ENCODE data around the gene ZNF474.

The ZNF474 gene

GRCh38 chr5:122120957-122121356, 8.4 kb upstream of the ZNF474 start:
- H3K9me3 ChIP-seq (ENCODE audit: control insufficient read depth, low read depth, low read length): no peaks in the 10 kb centered on the region
- peaks cover 12% of the 10 kb centered on the region for H3K4me1 ChIP-seq (ENCODE audit: control insufficient read depth, low read depth, low read length)
- no peak overlapping the region for H3K9ac ChIP-seq (ENCODE audit: low read length)
- H3K4me3 ChIP-seq (ENCODE audit: low read length): no peak overlapping the region
- H3K36me3 ChIP-seq (ENCODE audit: control insufficient read depth, low read depth, low read length): no peaks in the 10 kb centered on the region
- no peak overlapping the region for H3K27ac ChIP-seq (ENCODE audit: low read length)
- H3K27me3 ChIP-seq (ENCODE audit: control insufficient read depth, insufficient read depth, low read length): no peaks in the 10 kb centered on the region

- Histone ChIP-seq H3K36me3 (ENCODE audit: control insufficient read depth, low read depth, low read length) (no peaks in the 10 kb centered on the region), H3K4me3 (ENCODE audit: low read length) (no peak overlapping the region), H3K9me3 (ENCODE audit: control insufficient read depth, low read depth, low read length) (no peaks in the 10 kb centered on the region), H3K27me3 (ENCODE audit: control insufficient read depth, insufficient read depth, low read length) (no peaks in the 10 kb centered on the region), H3K9ac (ENCODE audit: low read length) (no peak overlapping the region), H3K4me1 (ENCODE audit: control insufficient read depth, low read depth, low read length) (peaks cover 12% of the 10 kb centered on the region), H3K27ac (ENCODE audit: low read length) (no peak overlapping the region)
Observed at GRCh38 chr5:122121479-122122465, 7.6 kb upstream of the ZNF474 start.

GRCh38 chr5:122124766-122125165, 4.6 kb upstream of the ZNF474 start:
- Histone ChIP-seq H3K9me3 (ENCODE audit: control insufficient read depth, low read depth, low read length) (no peaks in the 10 kb centered on the region), H3K27ac (ENCODE audit: low read length) (no peak overlapping the region), H3K27me3 (ENCODE audit: control insufficient read depth, insufficient read depth, low read length) (no peaks in the 10 kb centered on the region), H3K36me3 (ENCODE audit: control insufficient read depth, low read depth, low read length) (no peaks in the 10 kb centered on the region), H3K9ac (ENCODE audit: low read length) (no peak overlapping the region), H3K4me1 (ENCODE audit: control insufficient read depth, low read depth, low read length) (peaks cover 20% of the 10 kb centered on the region), H3K4me3 (ENCODE audit: low read length) (no peak overlapping the region)

- no peak overlapping the region for H3K27ac ChIP-seq (ENCODE audit: low read length)
- no peaks in the 10 kb centered on the region for H3K36me3 ChIP-seq (ENCODE audit: control insufficient read depth, low read depth, low read length)
- H3K4me1 ChIP-seq (ENCODE audit: control insufficient read depth, low read depth, low read length): peaks cover 8% of the 10 kb centered on the region
- H3K9me3 ChIP-seq (ENCODE audit: control insufficient read depth, low read depth, low read length): no peaks in the 10 kb centered on the region
- no peaks in the 10 kb centered on the region for H3K27me3 ChIP-seq (ENCODE audit: control insufficient read depth, insufficient read depth, low read length)
- H3K9ac ChIP-seq (ENCODE audit: low read length): no peak overlapping the region
- H3K4me3 ChIP-seq (ENCODE audit: low read length): no peak overlapping the region
Observed at GRCh38 chr5:122126177-122126755, 3.1 kb upstream of the ZNF474 start.

- Histone ChIP-seq H3K27me3 (ENCODE audit: control insufficient read depth, insufficient read depth, low read length) (no peaks in the 10 kb centered on the region), H3K36me3 (ENCODE audit: control insufficient read depth, low read depth, low read length) (no peaks in the 10 kb centered on the region), H3K9me3 (ENCODE audit: control insufficient read depth, low read depth, low read length) (no peaks in the 10 kb centered on the region), H3K4me1 (ENCODE audit: control insufficient read depth, low read depth, low read length) (peaks cover 8% of the 10 kb centered on the region), H3K9ac (ENCODE audit: low read length) (no peak overlapping the region), H3K4me3 (ENCODE audit: low read length) (no peak overlapping the region), H3K27ac (ENCODE audit: low read length) (no peak overlapping the region)
Observed at GRCh38 chr5:122126756-122127321, 2.5 kb upstream of the ZNF474 start.

GRCh38 chr5:122130152-122130551, 806 bp downstream of the ZNF474 start:
- H3K4me3 ChIP-seq (ENCODE audit: low read length): no peak overlapping the region

GRCh38 chr5:122137702-122138101, 8.4 kb downstream of the ZNF474 start:
- Histone ChIP-seq H3K4me3 (ENCODE audit: low read length) (no peak overlapping the region), H3K27ac (ENCODE audit: low read length) (no peak overlapping the region), H3K36me3 (ENCODE audit: control insufficient read depth, low read depth, low read length) (no peaks in the 10 kb centered on the region), H3K9me3 (ENCODE audit: control insufficient read depth, low read depth, low read length) (no peaks in the 10 kb centered on the region), H3K9ac (ENCODE audit: low read length) (no peak overlapping the region), H3K4me1 (ENCODE audit: control insufficient read depth, low read depth, low read length) (no peaks in the 10 kb centered on the region), H3K27me3 (ENCODE audit: control insufficient read depth, insufficient read depth, low read length) (no peaks in the 10 kb centered on the region)

More at GRCh38 chr5:122130152-122130551, 806 bp downstream of the ZNF474 start:
- H3K27ac ChIP-seq (ENCODE audit: low read length): no peak overlapping the region
- peak overlapping the region; percentile 57 for H3K9ac ChIP-seq (ENCODE audit: low read length)
- no peaks in the 10 kb centered on the region for H3K27me3 ChIP-seq (ENCODE audit: control insufficient read depth, insufficient read depth, low read length)
- H3K4me1 ChIP-seq (ENCODE audit: control insufficient read depth, low read depth, low read length): peaks cover 8% of the 10 kb centered on the region
- H3K36me3 ChIP-seq (ENCODE audit: control insufficient read depth, low read depth, low read length): no peaks in the 10 kb centered on the region
- H3K9me3 ChIP-seq (ENCODE audit: control insufficient read depth, low read depth, low read length): no peaks in the 10 kb centered on the region

GRCh38 chr5:122138356-122138755, 9.0 kb downstream of the ZNF474 start:
- H3K9me3 ChIP-seq (ENCODE audit: control insufficient read depth, low read depth, low read length): no peaks in the 10 kb centered on the region
- no peak overlapping the region for H3K9ac ChIP-seq (ENCODE audit: low read length)
- H3K4me1 ChIP-seq (ENCODE audit: control insufficient read depth, low read depth, low read length): no peaks in the 10 kb centered on the region
- H3K27ac ChIP-seq (ENCODE audit: low read length): no peak overlapping the region
- H3K4me3 ChIP-seq (ENCODE audit: low read length): no peak overlapping the region
- no peaks in the 10 kb centered on the region for H3K27me3 ChIP-seq (ENCODE audit: control insufficient read depth, insufficient read depth, low read length)
- no peaks in the 10 kb centered on the region for H3K36me3 ChIP-seq (ENCODE audit: control insufficient read depth, low read depth, low read length)

GRCh38 chr5:122140900-122141299, 11.6 kb downstream of the ZNF474 start:
- no peak overlapping the region for H3K27ac ChIP-seq (ENCODE audit: low read length)
- no peaks in the 10 kb centered on the region for H3K36me3 ChIP-seq (ENCODE audit: control insufficient read depth, low read depth, low read length)
- H3K4me1 ChIP-seq (ENCODE audit: control insufficient read depth, low read depth, low read length): no peaks in the 10 kb centered on the region
- H3K4me3 ChIP-seq (ENCODE audit: low read length): no peak overlapping the region
- no peaks in the 10 kb centered on the region for H3K9me3 ChIP-seq (ENCODE audit: control insufficient read depth, low read depth, low read length)
- no peaks in the 10 kb centered on the region for H3K27me3 ChIP-seq (ENCODE audit: control insufficient read depth, insufficient read depth, low read length)
- no peak overlapping the region for H3K9ac ChIP-seq (ENCODE audit: low read length)

GRCh38 chr5:122141751-122142150, 12.4 kb downstream of the ZNF474 start:
- no peaks in the 10 kb centered on the region for H3K4me1 ChIP-seq (ENCODE audit: control insufficient read depth, low read depth, low read length)
- H3K36me3 ChIP-seq (ENCODE audit: control insufficient read depth, low read depth, low read length): no peaks in the 10 kb centered on the region
- H3K27me3 ChIP-seq (ENCODE audit: control insufficient read depth, insufficient read depth, low read length): no peaks in the 10 kb centered on the region
- H3K27ac ChIP-seq (ENCODE audit: low read length): no peak overlapping the region
- H3K4me3 ChIP-seq (ENCODE audit: low read length): no peak overlapping the region
- no peak overlapping the region for H3K9ac ChIP-seq (ENCODE audit: low read length)
- H3K9me3 ChIP-seq (ENCODE audit: control insufficient read depth, low read depth, low read length): no peaks in the 10 kb centered on the region

GRCh38 chr5:122142480-122143164, 13.3 kb downstream of the ZNF474 start:
- no peaks in the 10 kb centered on the region for H3K9me3 ChIP-seq (ENCODE audit: control insufficient read depth, low read depth, low read length)
- no peaks in the 10 kb centered on the region for H3K36me3 ChIP-seq (ENCODE audit: control insufficient read depth, low read depth, low read length)
- H3K9ac ChIP-seq (ENCODE audit: low read length): no peak overlapping the region
- no peaks in the 10 kb centered on the region for H3K27me3 ChIP-seq (ENCODE audit: control insufficient read depth, insufficient read depth, low read length)
- H3K4me1 ChIP-seq (ENCODE audit: control insufficient read depth, low read depth, low read length): no peaks in the 10 kb centered on the region
- H3K4me3 ChIP-seq (ENCODE audit: low read length): no peak overlapping the region
- no peak overlapping the region for H3K27ac ChIP-seq (ENCODE audit: low read length)

Measured in iPS-18a (cell line).